ENCODE measurements around the gene TJAP1. TPM values are rescaled to one million over a fixed set of nuclear protein-coding genes. Genes with fewer than 3 reads are reported as not detected.

Gene TJAP1
- total RNA-seq, 2 donors from 2014 or later: 15.8 to 22.0 TPM

- Histone ChIP-seq H3K27ac (no peak overlapping the region), H3K27me3 (no peaks in the 10 kb centered on the region), H3K4me3 (no peak overlapping the region), H3K9me3 (no peaks in the 10 kb centered on the region), H3K4me1 (no peaks in the 10 kb centered on the region), H3K36me3 (peaks cover 78% of the 10 kb centered on the region)
- no peak for TF ChIP-seq CTCF (IDR thresholded peaks at IDR 0.05)
- no peak for DNase-seq (ENCODE audit: low spot score)
These were observed 34.4 kb upstream of the TJAP1 start for GRCh38 chr6:43442935-43443334.

- H3K4me1 ChIP-seq: no peaks in the 10 kb centered on the region
- H3K9me3 ChIP-seq: no peaks in the 10 kb centered on the region
- no peaks in the 10 kb centered on the region for H3K27me3 ChIP-seq
- peaks cover 81% of the 10 kb centered on the region for H3K36me3 ChIP-seq
- H3K27ac ChIP-seq: no peak overlapping the region
- H3K4me3 ChIP-seq: no peak overlapping the region
- no peak for TF ChIP-seq CTCF (IDR thresholded peaks at IDR 0.05)
- DNase-seq (ENCODE audit: low spot score): no peak
These were observed 33.3 kb upstream of the TJAP1 start for GRCh38 chr6:43444036-43444435.

GRCh38 chr6:43444582-43444981, 32.8 kb upstream of the TJAP1 start:
- H3K9me3 ChIP-seq: no peaks in the 10 kb centered on the region
- DNase-seq (ENCODE audit: low spot score): no peak
- no peak overlapping the region for H3K4me3 ChIP-seq
- H3K36me3 ChIP-seq: peaks cover 80% of the 10 kb centered on the region
- H3K27me3 ChIP-seq: no peaks in the 10 kb centered on the region
- H3K27ac ChIP-seq: no peak overlapping the region
- no peaks in the 10 kb centered on the region for H3K4me1 ChIP-seq
- TF ChIP-seq CTCF (IDR thresholded peaks at IDR 0.05): no peak

- no peak for TF ChIP-seq CTCF (IDR thresholded peaks at IDR 0.05)
- Histone ChIP-seq H3K27me3 (no peaks in the 10 kb centered on the region), H3K9me3 (no peaks in the 10 kb centered on the region), H3K4me3 (no peak overlapping the region), H3K27ac (no peak overlapping the region), H3K4me1 (no peaks in the 10 kb centered on the region), H3K36me3 (peaks cover 81% of the 10 kb centered on the region)
- no peak for DNase-seq (ENCODE audit: low spot score)
These were observed 31.8 kb upstream of the TJAP1 start for GRCh38 chr6:43445576-43445975.

- Histone ChIP-seq H3K36me3 (peaks cover 66% of the 10 kb centered on the region), H3K27me3 (no peaks in the 10 kb centered on the region), H3K4me1 (no peaks in the 10 kb centered on the region), H3K4me3 (no peak overlapping the region), H3K9me3 (no peaks in the 10 kb centered on the region), H3K27ac (no peak overlapping the region)
- DNase-seq (ENCODE audit: low spot score): no peak
- no peak for TF ChIP-seq CTCF (IDR thresholded peaks at IDR 0.05)
These were observed 29.8 kb upstream of the TJAP1 start for GRCh38 chr6:43447604-43448003.

GRCh38 chr6:43448916-43449315, 28.5 kb upstream of the TJAP1 start:
- Histone ChIP-seq H3K4me1 (no peaks in the 10 kb centered on the region), H3K9me3 (no peaks in the 10 kb centered on the region), H3K27ac (no peak overlapping the region), H3K36me3 (peaks cover 53% of the 10 kb centered on the region), H3K27me3 (no peaks in the 10 kb centered on the region), H3K4me3 (no peak overlapping the region)
- no peak for TF ChIP-seq CTCF (IDR thresholded peaks at IDR 0.05)
- no peak for DNase-seq (ENCODE audit: low spot score)
